ENCODE results near the gene ZFAND3. TPM values are rescaled to one million over a fixed set of nuclear protein-coding genes. Genes with fewer than 3 reads are reported as not detected.

ZFAND3 gene
- total and polyA plus RNA-seq, 10 donors: 9.3 to 63.7 (median 49.9) TPM

- Histone ChIP-seq H3K9me3 (no peaks in the 10 kb centered on the region), H3K27ac (no peak overlapping the region), H3K4me1 (peaks cover 0 to 4% (median 0%) of the 10 kb centered on the region in 6 donors), H3K27me3 (replicated peaks in 1 of 7) (no peaks in the 10 kb centered on the region), H3K4me3 (no peak overlapping the region), H3K36me3 (peaks cover 0 to 16% (median 0%) of the 10 kb centered on the region in 6 donors)
- intact Hi-C loops (cut with DNase I; ENCODE audit: low total_unique reads): no loop called here
- 92 to 95% (median 94%) methylated on average over 6 of the region's 6 CpGs for WGBS, 5 donors
- no peak for DNase-seq
- TF ChIP-seq CTCF (IDR thresholded peaks at IDR 0.05 in 8 of 11, conservative IDR thresholded peaks at IDR 0.05 in 3 of 11): no peak
- TF ChIP-seq POLR2AphosphoS5 (IDR thresholded peaks at IDR 0.05): no peak
Observed at GRCh38 chr6:38091613-38092012, 272.1 kb downstream of the ZFAND3 start.

GRCh38 chr6:38092465-38092864 lies 272.9 kb downstream of the ZFAND3 start:
- peaks cover 0 to 4% (median 0%) of the 10 kb centered on the region in 6 donors for H3K4me1 ChIP-seq
- WGBS, 5 donors: 93 to 98% (median 94%) methylated on average over 4 of the region's 4 CpGs
- H3K4me3 ChIP-seq: no peak overlapping the region
- TF ChIP-seq CTCF (IDR thresholded peaks at IDR 0.05 in 8 of 11, conservative IDR thresholded peaks at IDR 0.05 in 3 of 11) (no peak), POLR2A (IDR thresholded peaks at IDR 0.05) (no peak), POLR2AphosphoS5 (IDR thresholded peaks at IDR 0.05) (no peak)
- no peak overlapping the region for H3K27ac ChIP-seq
- intact Hi-C loops (cut with DNase I; ENCODE audit: low total_unique reads): no loop called here
- peaks cover 0 to 10% (median 0%) of the 10 kb centered on the region in 6 donors for H3K36me3 ChIP-seq
- no peak for DNase-seq
- no peaks in the 10 kb centered on the region for H3K27me3 ChIP-seq (replicated peaks in 1 of 7)
- no peaks in the 10 kb centered on the region for H3K9me3 ChIP-seq

- Histone ChIP-seq H3K4me3 (no peak overlapping the region), H3K36me3 (peaks cover 0 to 10% (median 0%) of the 10 kb centered on the region in 6 donors), H3K4me1 (peaks cover 0 to 4% (median 0%) of the 10 kb centered on the region in 6 donors), H3K9me3 (no peaks in the 10 kb centered on the region), H3K27me3 (replicated peaks in 1 of 7) (no peaks in the 10 kb centered on the region), H3K27ac (no peak overlapping the region)
- intact Hi-C loops (cut with DNase I; ENCODE audit: low total_unique reads): no loop called here
- DNase-seq: no peak
- no peak for TF ChIP-seq POLR2A (IDR thresholded peaks at IDR 0.05)
- no peak for TF ChIP-seq CTCF (IDR thresholded peaks at IDR 0.05 in 8 of 11, conservative IDR thresholded peaks at IDR 0.05 in 3 of 11)
- TF ChIP-seq POLR2AphosphoS5 (IDR thresholded peaks at IDR 0.05): no peak
Observed at GRCh38 chr6:38092964-38093363, 273.4 kb downstream of the ZFAND3 start.

GRCh38 chr6:38095054-38095453 lies 275.5 kb downstream of the ZFAND3 start:
- Histone ChIP-seq H3K27ac (no peak overlapping the region), H3K4me3 (no peak overlapping the region), H3K9me3 (no peaks in the 10 kb centered on the region), H3K36me3 (peaks cover 0 to 14% (median 0%) of the 10 kb centered on the region in 6 donors), H3K27me3 (replicated peaks in 1 of 7) (no peaks in the 10 kb centered on the region), H3K4me1 (peaks cover 0 to 4% (median 0%) of the 10 kb centered on the region in 6 donors)
- intact Hi-C loops (cut with DNase I; ENCODE audit: low total_unique reads): no loop called here
- TF ChIP-seq CTCF (IDR thresholded peaks at IDR 0.05 in 8 of 11, conservative IDR thresholded peaks at IDR 0.05 in 3 of 11): no peak
- TF ChIP-seq POLR2AphosphoS5 (IDR thresholded peaks at IDR 0.05): no peak
- no peak for TF ChIP-seq POLR2A (IDR thresholded peaks at IDR 0.05)
- WGBS, 5 donors: 87 to 96% (median 93%) methylated on average over 2 of the region's 2 CpGs
- no peak for DNase-seq

Measured in spleen (tissue), 11 donors.